TTC549 (cell line): ENCODE results near the gene FAM131B.
"Not testable (repeated sequence)": the region's sequence is repeated elsewhere in the genome, so short reads cannot be mapped to it uniquely, and the experiment has no call there.

Source experiments
- FAIRE-seq: peaks from 2 replicates; lab custom pipeline; 2012; peaks lifted over from hg19 to GRCh38; lab: Jason Lieb, UNC

Gene FAM131B

GRCh38 chr7:143394777-143395176 is 32.3 kb upstream of the FAM131B start:
- no peak for FAIRE-seq

GRCh38 chr7:143394068-143394467 is 31.6 kb upstream of the FAM131B start:
- FAIRE-seq, result no peak

- no peak for FAIRE-seq
Observed at GRCh38 chr7:143393267-143394041, 30.9 kb upstream of the FAM131B start.

GRCh38 chr7:143392875-143393266 is 30.4 kb upstream of the FAM131B start:
- no peak for FAIRE-seq

GRCh38 chr7:143392427-143392826 is 29.9 kb upstream of the FAM131B start:
- FAIRE-seq, result not testable (repeated sequence)

GRCh38 chr7:143391462-143392404 is 29.2 kb upstream of the FAM131B start:
- no peak for FAIRE-seq

GRCh38 chr7:143390773-143391317 is 28.3 kb upstream of the FAM131B start:
- no peak for FAIRE-seq

GRCh38 chr7:143390104-143390772 is 27.7 kb upstream of the FAM131B start:
- no peak for FAIRE-seq

- FAIRE-seq, result no peak
Observed at GRCh38 chr7:143389316-143390103, 27.0 kb upstream of the FAM131B start.

GRCh38 chr7:143388491-143389101 is 26.1 kb upstream of the FAM131B start:
- FAIRE-seq, result no peak

- no peak for FAIRE-seq
Observed at GRCh38 chr7:143388051-143388450, 25.5 kb upstream of the FAM131B start.

- no peak for FAIRE-seq
Observed at GRCh38 chr7:143387156-143387975, 24.9 kb upstream of the FAM131B start.

- no peak for FAIRE-seq
Observed at GRCh38 chr7:143385891-143386781, 23.6 kb upstream of the FAM131B start.

GRCh38 chr7:143384661-143385631 is 22.4 kb upstream of the FAM131B start:
- no peak for FAIRE-seq

- FAIRE-seq, result no peak
Observed at GRCh38 chr7:143384148-143384547, 21.6 kb upstream of the FAM131B start.

- FAIRE-seq, result no peak
Observed at GRCh38 chr7:143383642-143383957, 21.1 kb upstream of the FAM131B start.

GRCh38 chr7:143382791-143383641 is 20.5 kb upstream of the FAM131B start:
- no peak for FAIRE-seq
